ENCODE results near the gene NTRK2. TPM values are rescaled to one million over a fixed set of nuclear protein-coding genes. Genes with fewer than 3 reads are reported as not detected.

Gene NTRK2
- total RNA-seq, 1 experiment from 2014 or later, result not detected

DNA sequence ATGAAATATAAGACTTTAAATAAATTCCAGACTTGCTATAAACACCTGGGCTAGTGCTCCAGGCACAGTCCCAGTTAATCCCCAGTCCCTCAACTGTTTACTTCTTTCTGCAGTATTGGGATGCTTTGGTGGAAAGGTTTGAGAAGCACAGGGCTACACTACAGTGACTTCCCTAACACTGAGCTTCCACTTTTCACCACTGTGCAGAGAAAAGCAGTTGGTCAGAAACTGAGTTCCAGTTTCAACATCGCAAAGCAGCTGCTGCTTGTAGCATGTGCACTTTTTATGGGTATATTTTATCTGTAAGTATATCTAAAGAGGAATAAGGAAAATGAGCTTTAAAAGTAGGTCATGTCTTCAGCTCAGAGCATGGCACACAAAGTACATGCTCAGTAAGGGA is 339.7 kb downstream of the NTRK2 start:
- Histone ChIP-seq H3K27me3 (ENCODE audit: control insufficient read depth, insufficient read depth, low read length) (no peaks in the 10 kb centered on the region), H3K4me3 (ENCODE audit: insufficient read depth, low read depth, low read length) (no peak overlapping the region), H3K36me3 (replicated peaks; ENCODE audit: control insufficient read depth, insufficient read depth, low read length) (no peaks in the 10 kb centered on the region)
- no peak for DNase-seq

- DNase-seq, result no peak
- H3K4me3 ChIP-seq (ENCODE audit: insufficient read depth, low read depth, low read length), result no peak overlapping the region
- H3K36me3 ChIP-seq (replicated peaks; ENCODE audit: control insufficient read depth, insufficient read depth, low read length), result no peaks in the 10 kb centered on the region
- no peaks in the 10 kb centered on the region for H3K27me3 ChIP-seq (ENCODE audit: control insufficient read depth, insufficient read depth, low read length)
These were observed 344.2 kb downstream of the NTRK2 start for GRCh38 chr9:85013703-85014102.

DNA sequence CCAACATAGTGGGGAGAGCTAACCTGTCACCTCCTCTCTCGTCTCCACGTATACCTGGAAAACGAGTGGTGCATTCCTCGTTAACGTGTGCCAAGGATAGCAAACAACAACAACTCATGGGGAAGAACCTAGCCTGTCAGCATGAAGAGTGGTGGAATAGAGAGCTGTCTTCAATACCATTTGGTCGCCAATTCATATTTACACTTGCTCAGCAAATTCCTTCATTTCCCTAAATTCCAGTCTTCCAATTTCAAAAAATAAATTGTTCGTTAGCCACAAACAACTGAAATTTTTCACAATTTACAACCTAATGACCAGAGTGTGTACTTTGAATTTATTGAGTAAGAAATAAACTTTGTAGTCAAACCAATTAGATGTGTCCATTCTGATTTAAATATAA is 344.8 kb downstream of the NTRK2 start:
- Histone ChIP-seq H3K4me3 (ENCODE audit: insufficient read depth, low read depth, low read length) (no peak overlapping the region), H3K27me3 (ENCODE audit: control insufficient read depth, insufficient read depth, low read length) (no peaks in the 10 kb centered on the region), H3K36me3 (replicated peaks; ENCODE audit: control insufficient read depth, insufficient read depth, low read length) (no peaks in the 10 kb centered on the region)
- no peak for DNase-seq

GRCh38 chr9:85016384-85017006 is 347.0 kb downstream of the NTRK2 start:
- Histone ChIP-seq H3K4me3 (ENCODE audit: insufficient read depth, low read depth, low read length) (no peak overlapping the region), H3K27me3 (ENCODE audit: control insufficient read depth, insufficient read depth, low read length) (no peaks in the 10 kb centered on the region), H3K36me3 (replicated peaks; ENCODE audit: control insufficient read depth, insufficient read depth, low read length) (no peaks in the 10 kb centered on the region)
- no peak for DNase-seq

- Histone ChIP-seq H3K27me3 (ENCODE audit: control insufficient read depth, insufficient read depth, low read length) (no peaks in the 10 kb centered on the region), H3K4me3 (ENCODE audit: insufficient read depth, low read depth, low read length) (no peak overlapping the region), H3K36me3 (replicated peaks; ENCODE audit: control insufficient read depth, insufficient read depth, low read length) (no peaks in the 10 kb centered on the region)
- no peak for DNase-seq
These were observed 351.3 kb downstream of the NTRK2 start for GRCh38 chr9:85020791-85021190.

GRCh38 chr9:85021686-85022085 is 352.2 kb downstream of the NTRK2 start:
- H3K27me3 ChIP-seq (ENCODE audit: control insufficient read depth, insufficient read depth, low read length), result no peaks in the 10 kb centered on the region
- H3K36me3 ChIP-seq (replicated peaks; ENCODE audit: control insufficient read depth, insufficient read depth, low read length), result no peaks in the 10 kb centered on the region
- H3K4me3 ChIP-seq (ENCODE audit: insufficient read depth, low read depth, low read length), result no peak overlapping the region
- no peak for DNase-seq

GRCh38 chr9:85024374-85024773 is 354.8 kb downstream of the NTRK2 start:
- Histone ChIP-seq H3K27me3 (ENCODE audit: control insufficient read depth, insufficient read depth, low read length) (no peaks in the 10 kb centered on the region), H3K36me3 (replicated peaks; ENCODE audit: control insufficient read depth, insufficient read depth, low read length) (no peaks in the 10 kb centered on the region), H3K4me3 (ENCODE audit: insufficient read depth, low read depth, low read length) (no peak overlapping the region)
- DNase-seq, result no peak

DNA sequence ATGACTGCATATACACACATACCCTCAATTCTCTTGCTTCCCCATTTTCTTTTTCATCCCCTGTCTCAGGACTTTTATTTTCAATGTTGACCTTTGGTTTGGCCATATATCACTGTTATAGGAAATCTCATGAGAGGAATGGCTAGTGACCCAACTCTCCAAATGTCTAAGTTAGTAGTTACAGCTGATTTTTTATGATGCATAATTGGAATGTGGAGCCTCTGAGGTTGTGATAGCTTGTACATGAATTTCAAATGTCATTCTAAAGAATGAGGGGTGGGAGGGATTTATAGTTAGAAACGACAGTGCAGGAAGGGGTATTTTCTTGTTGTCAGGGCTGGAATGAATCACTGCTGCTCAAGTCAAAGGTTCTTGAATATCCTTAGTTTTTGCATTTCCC is 356.1 kb downstream of the NTRK2 start:
- H3K36me3 ChIP-seq (replicated peaks; ENCODE audit: control insufficient read depth, insufficient read depth, low read length), result no peaks in the 10 kb centered on the region
- no peak overlapping the region for H3K4me3 ChIP-seq (ENCODE audit: insufficient read depth, low read depth, low read length)
- no peak for DNase-seq

GRCh38 chr9:85027870-85028269 is 358.3 kb downstream of the NTRK2 start:
- H3K27me3 ChIP-seq (ENCODE audit: control insufficient read depth, insufficient read depth, low read length), result no peaks in the 10 kb centered on the region
- DNase-seq, result no peak
- H3K36me3 ChIP-seq (replicated peaks; ENCODE audit: control insufficient read depth, insufficient read depth, low read length), result no peaks in the 10 kb centered on the region
- H3K4me3 ChIP-seq (ENCODE audit: insufficient read depth, low read depth, low read length), result no peak overlapping the region

More for the DNA sequence above, 356.1 kb downstream of the NTRK2 start:
- H3K27me3 ChIP-seq (ENCODE audit: control insufficient read depth, insufficient read depth, low read length), result no peaks in the 10 kb centered on the region

DNA sequence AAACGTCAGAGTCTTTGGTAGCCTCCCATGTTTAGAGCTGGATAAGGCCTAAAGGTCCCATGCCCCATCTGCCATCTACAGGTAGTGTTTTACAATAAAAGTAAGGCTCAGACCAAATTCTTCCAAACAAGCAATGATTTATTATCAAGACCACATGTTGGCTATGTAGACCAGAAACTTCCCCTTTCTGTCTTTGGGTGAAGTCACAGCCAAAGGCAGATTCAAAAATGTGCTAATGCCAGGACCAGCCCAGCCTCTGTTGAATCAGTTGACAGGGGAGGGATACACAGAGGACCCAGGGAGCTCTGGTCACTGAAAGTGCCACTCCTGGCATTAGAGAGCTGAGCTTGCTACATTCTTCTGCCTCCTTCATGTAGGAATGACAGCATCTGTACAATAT is 360.8 kb downstream of the NTRK2 start:
- DNase-seq, result no peak
- Histone ChIP-seq H3K27me3 (ENCODE audit: control insufficient read depth, insufficient read depth, low read length) (no peaks in the 10 kb centered on the region), H3K36me3 (replicated peaks; ENCODE audit: control insufficient read depth, insufficient read depth, low read length) (no peaks in the 10 kb centered on the region), H3K4me3 (ENCODE audit: insufficient read depth, low read depth, low read length) (no peak overlapping the region)

GRCh38 chr9:85036496-85036895 is 367.0 kb downstream of the NTRK2 start:
- H3K27me3 ChIP-seq (ENCODE audit: control insufficient read depth, insufficient read depth, low read length), result no peaks in the 10 kb centered on the region
- no peak overlapping the region for H3K4me3 ChIP-seq (ENCODE audit: insufficient read depth, low read depth, low read length)
- DNase-seq, result no peak
- no peaks in the 10 kb centered on the region for H3K36me3 ChIP-seq (replicated peaks; ENCODE audit: control insufficient read depth, insufficient read depth, low read length)

- DNase-seq, result no peak
- Histone ChIP-seq H3K27me3 (ENCODE audit: control insufficient read depth, insufficient read depth, low read length) (no peaks in the 10 kb centered on the region), H3K4me3 (ENCODE audit: insufficient read depth, low read depth, low read length) (no peak overlapping the region), H3K36me3 (replicated peaks; ENCODE audit: control insufficient read depth, insufficient read depth, low read length) (no peaks in the 10 kb centered on the region)
These were observed 368.5 kb downstream of the NTRK2 start for GRCh38 chr9:85038061-85038460.

GRCh38 chr9:85038824-85039608 is 369.5 kb downstream of the NTRK2 start:
- no peak for DNase-seq
- Histone ChIP-seq H3K36me3 (replicated peaks; ENCODE audit: control insufficient read depth, insufficient read depth, low read length) (no peaks in the 10 kb centered on the region), H3K27me3 (ENCODE audit: control insufficient read depth, insufficient read depth, low read length) (no peaks in the 10 kb centered on the region), H3K4me3 (ENCODE audit: insufficient read depth, low read depth, low read length) (no peak overlapping the region)

GRCh38 chr9:85040146-85040545 is 370.6 kb downstream of the NTRK2 start:
- Histone ChIP-seq H3K36me3 (replicated peaks; ENCODE audit: control insufficient read depth, insufficient read depth, low read length) (no peaks in the 10 kb centered on the region), H3K27me3 (ENCODE audit: control insufficient read depth, insufficient read depth, low read length) (no peaks in the 10 kb centered on the region), H3K4me3 (ENCODE audit: insufficient read depth, low read depth, low read length) (no peak overlapping the region)
- no peak for DNase-seq

DNA sequence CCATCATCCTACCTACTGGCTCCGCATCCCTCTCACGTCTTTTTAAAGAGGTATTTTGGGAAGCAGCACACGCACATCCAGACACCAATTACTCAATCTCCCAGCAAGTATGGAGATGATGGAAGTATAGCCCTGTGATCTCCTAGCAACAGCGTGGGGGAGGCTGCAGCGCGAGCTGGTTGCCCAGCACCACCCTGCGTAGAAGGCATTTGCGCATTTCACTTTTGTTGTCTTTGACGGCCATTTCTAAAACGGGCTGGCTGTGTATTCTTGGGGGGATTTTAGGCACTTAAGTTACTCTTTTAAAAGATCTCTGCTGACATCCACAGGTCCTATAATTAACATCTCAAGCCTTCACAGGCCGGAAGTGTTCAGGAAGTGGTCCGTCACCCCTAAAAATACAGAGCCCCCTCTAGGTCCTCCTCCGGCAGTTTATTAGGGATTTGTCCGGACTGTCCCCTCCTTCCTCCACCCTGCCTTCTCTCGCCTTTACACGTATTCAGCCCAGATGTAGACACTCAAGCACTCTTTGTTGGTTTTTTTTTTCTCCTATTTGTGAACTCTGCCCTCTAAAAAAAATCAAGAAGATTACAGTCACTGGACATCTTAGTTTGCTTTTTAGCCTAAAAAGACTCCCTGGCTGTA is 371.4 kb downstream of the NTRK2 start:
- peak; percentile 13 for DNase-seq
- Histone ChIP-seq H3K27me3 (ENCODE audit: control insufficient read depth, insufficient read depth, low read length) (no peaks in the 10 kb centered on the region), H3K4me3 (ENCODE audit: insufficient read depth, low read depth, low read length) (no peak overlapping the region), H3K36me3 (replicated peaks; ENCODE audit: control insufficient read depth, insufficient read depth, low read length) (no peaks in the 10 kb centered on the region)
